IPS-18c (cell line): Measurements from ENCODE around the gene ABCA3.

ENCODE experiments used
- H3K4me3 ChIP-seq: 2 replicates; pipeline ENCODE4 v1.7.0; 2013; ENCODE audit warnings: low read depth, mild to moderate bottlenecking, low read length, moderate library complexity; ENCODE audit not compliant: insufficient read depth
- H3K9me3 ChIP-seq: one replicate; pipeline ENCODE4 v1.6.1; 2013; ENCODE audit warnings: mild to moderate bottlenecking, low read length, moderate library complexity; ENCODE audit not compliant: control insufficient read depth, insufficient read depth

Gene ABCA3

GRCh38 chr16:2328428-2328827, 12.1 kb downstream of the ABCA3 start:
- no peaks in the 10 kb centered on the region for H3K9me3 ChIP-seq
- H3K4me3 ChIP-seq, result no peak overlapping the region

DNA sequence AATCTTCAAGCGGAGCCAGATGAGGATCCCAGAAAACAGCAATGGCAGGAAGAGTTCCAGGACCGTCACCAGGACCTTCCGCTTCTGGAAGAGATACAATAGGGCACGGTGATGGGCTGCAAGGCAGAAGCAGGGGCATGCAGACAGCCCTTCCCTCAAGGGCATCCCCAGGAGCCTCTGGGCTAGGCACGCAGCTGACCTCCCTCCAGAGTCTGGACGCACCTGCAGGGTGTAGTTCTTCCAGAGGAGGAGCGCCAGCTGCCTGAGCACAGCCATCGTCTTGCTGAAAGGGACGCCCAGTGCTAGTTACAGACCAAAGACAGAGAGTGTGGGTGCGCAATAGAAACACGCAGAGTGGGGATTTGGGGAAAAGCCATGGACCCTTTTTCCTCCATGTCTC, 14.3 kb downstream of the ABCA3 start:
- Histone ChIP-seq H3K9me3 (no peaks in the 10 kb centered on the region), H3K4me3 (no peak overlapping the region)

- Histone ChIP-seq H3K4me3 (no peak overlapping the region), H3K9me3 (no peaks in the 10 kb centered on the region)
These were observed 14.7 kb downstream of the ABCA3 start for GRCh38 chr16:2325791-2326190.

DNA sequence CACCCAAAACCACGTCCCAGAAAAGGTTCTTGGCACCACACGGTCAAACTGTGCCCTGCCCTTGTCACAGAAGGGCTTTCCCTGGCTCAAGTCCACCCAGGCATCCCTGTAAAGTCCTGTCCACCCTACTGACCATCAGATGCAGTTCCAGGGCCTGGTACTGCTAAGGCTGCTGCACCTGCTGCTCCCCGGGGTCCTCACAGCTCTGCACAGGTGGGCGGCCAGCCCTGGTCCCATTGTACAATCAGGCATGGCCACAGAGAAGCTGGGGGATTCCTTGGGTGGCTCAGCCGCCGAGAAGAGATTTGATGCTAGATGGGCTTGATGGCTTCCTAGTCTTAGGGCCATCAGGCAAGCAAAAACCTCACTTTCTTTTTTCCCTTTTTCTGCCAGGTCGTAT, 15.3 kb downstream of the ABCA3 start:
- H3K9me3 ChIP-seq, result no peaks in the 10 kb centered on the region
- H3K4me3 ChIP-seq, result no peak overlapping the region

GRCh38 chr16:2324296-2324859, 16.1 kb downstream of the ABCA3 start:
- H3K9me3 ChIP-seq, result no peaks in the 10 kb centered on the region
- H3K4me3 ChIP-seq, result no peak overlapping the region

DNA sequence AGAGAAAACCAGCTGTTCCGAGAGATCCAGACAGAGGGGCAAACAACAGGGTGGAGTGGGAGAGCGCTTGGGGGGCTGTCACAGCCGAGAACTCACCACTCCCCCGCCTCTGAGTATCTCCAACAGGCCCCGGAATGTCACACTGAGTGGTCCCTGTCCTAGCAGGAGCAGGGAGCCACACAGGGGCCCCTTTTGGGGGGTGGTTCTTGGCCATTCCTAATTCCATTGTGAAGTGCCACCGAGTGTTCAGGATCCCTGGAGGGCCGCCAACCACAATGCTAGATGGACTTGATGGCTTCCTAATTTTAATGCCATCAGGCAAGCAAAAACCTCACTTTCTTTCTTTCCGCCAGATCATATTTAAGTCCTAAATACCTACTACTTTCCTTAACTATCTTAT, 16.8 kb downstream of the ABCA3 start:
- H3K4me3 ChIP-seq, result no peak overlapping the region
- H3K9me3 ChIP-seq, result no peaks in the 10 kb centered on the region

- Histone ChIP-seq H3K4me3 (no peak overlapping the region), H3K9me3 (peaks cover 2% of the 10 kb centered on the region)
These were observed 20.9 kb downstream of the ABCA3 start for GRCh38 chr16:2319606-2320005.

- Histone ChIP-seq H3K9me3 (peaks cover 2% of the 10 kb centered on the region), H3K4me3 (no peak overlapping the region)
These were observed 23.1 kb downstream of the ABCA3 start for GRCh38 chr16:2317231-2318020.

DNA sequence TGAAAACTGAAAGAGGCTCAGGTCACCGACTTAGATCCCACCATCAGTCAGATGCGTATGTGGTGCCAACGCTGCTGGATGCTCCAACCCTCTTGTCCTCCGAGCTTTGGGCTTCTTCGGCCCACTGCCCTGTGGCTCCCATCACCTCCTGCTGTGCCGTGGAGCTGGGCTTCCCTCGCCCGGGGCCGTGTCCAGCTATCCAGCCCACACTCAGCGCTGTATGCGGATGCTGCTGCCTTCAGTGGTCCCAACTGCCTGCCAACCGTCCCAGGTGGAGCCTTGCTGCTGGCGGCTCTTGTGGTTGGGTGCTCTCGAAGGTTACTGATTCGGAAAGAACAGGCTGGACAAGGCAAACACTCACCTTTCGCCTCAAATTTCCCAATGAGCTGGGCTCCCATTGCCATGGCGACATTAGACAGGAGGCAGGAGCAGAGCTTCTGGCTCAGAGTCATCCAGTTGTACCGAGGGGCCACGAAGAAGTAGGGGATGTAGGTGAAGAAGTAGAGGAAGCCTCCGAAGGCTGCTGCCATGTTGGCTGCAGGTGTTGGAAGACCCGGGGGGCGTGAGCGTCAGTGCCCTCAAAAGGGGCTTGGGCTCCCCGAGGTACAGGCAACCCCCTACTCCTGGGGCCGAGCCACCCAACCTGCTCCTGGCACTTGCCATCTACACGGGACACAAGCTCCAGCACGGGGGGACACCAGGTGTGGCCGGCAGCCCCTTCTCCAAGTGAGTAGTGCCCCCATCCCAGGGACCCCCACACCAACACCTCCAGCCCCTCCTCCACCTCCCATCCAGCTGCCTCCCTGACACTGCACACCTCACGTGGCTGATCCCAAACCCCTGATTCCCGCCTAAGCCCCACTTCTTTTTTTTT, 32.2 kb downstream of the ABCA3 start:
- Histone ChIP-seq H3K4me3 (no peak overlapping the region), H3K9me3 (no peaks in the 10 kb centered on the region)

GRCh38 chr16:2299915-2300192, 40.7 kb downstream of the ABCA3 start:
- H3K9me3 ChIP-seq, result no peaks in the 10 kb centered on the region
- no peak overlapping the region for H3K4me3 ChIP-seq

- Histone ChIP-seq H3K9me3 (no peaks in the 10 kb centered on the region), H3K4me3 (no peak overlapping the region)
These were observed 41.2 kb downstream of the ABCA3 start for GRCh38 chr16:2299121-2299914.

DNA sequence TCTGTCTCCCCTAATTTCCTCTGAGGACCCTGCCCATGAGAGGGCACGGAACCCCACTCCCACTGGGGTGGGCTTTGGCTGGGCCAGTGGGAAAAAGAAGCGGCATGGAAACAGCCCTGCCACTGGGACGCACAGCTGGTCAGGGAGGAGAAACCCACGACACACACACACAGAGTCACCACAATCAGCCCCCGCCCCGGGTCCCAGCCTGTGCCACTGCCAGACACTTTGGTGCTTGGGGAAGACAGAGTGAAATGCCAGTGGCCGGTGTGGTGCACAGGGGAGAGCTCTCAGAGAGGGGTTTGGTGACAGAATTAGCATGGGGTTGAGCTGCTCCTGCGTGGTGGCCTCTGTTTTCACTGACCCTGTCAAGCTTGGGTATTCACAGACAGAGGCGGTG, 41.9 kb downstream of the ABCA3 start:
- no peaks in the 10 kb centered on the region for H3K9me3 ChIP-seq

DNA sequence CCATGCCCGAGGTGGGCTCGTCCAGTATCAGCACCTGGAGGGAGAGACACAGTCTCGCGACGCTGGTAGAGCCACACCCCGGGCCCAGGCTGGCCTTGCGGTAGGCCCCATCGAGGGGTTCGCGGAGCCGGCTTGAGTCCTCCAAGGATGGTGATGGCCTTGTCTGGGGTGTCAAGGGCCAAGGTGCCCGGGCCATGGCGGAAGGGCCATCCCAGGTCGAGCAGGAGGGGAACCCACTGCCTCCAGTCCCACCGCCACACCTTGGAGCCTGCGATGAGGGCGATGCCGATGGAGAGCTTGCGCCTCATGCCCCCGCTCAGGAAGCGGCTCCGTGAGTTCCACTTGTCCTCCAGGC, 43.0 kb downstream of the ABCA3 start:
- H3K9me3 ChIP-seq, result no peaks in the 10 kb centered on the region
- H3K4me3 ChIP-seq, result no peak overlapping the region

More for the DNA sequence above, 41.9 kb downstream of the ABCA3 start:
- H3K4me3 ChIP-seq, result no peak overlapping the region

GRCh38 chr16:2296661-2297505, 43.6 kb downstream of the ABCA3 start:
- no peaks in the 10 kb centered on the region for H3K9me3 ChIP-seq
- H3K4me3 ChIP-seq, result no peak overlapping the region

DNA sequence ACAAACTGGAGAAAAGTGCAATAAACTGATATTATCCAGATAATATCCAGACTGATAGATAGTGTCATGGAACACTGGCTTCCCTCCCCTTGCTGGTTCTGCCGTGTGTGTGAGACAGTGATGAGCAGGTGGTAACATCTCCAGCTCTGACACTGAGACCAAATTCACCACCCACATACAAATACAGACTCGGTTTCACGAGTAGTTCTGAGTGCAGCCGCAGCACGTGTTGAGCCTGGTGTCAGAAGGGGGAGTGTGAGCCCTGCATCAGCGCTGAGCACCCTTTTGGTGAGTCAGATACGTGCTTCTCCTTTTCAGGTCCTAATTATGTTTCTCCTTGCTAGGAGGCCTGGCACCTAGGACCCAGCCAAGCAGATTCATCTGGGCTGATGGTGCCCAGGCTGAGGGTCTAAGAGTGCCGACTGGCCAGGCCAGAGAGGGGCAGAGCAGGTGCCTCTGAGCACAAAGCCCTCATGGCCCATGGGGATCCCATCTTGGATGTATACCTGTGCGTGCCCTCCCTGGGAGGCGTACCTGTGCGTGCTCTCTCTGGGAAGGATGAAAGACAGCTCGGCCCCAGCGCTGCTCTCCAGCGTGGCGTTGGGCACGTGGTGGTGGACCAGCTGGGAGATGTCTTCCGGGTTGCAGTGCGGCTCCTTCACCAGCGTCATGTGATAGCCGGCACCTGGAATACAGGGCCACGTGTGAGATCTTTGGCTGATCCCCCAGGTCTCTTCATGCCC, 45.3 kb downstream of the ABCA3 start:
- no peaks in the 10 kb centered on the region for H3K9me3 ChIP-seq
- no peak overlapping the region for H3K4me3 ChIP-seq

GRCh38 chr16:2292221-2292620, 48.3 kb downstream of the ABCA3 start:
- Histone ChIP-seq H3K4me3 (no peak overlapping the region), H3K9me3 (no peaks in the 10 kb centered on the region)
